Kidney epithelial cell (primary cell): Measurements from ENCODE around the gene SETBP1. TPM values are rescaled to one million over a fixed set of nuclear protein-coding genes. Genes with fewer than 3 reads are reported as not detected.

ENCODE experiments used
- DNase-seq: peaks from one replicate; pipeline ENCODE4 v3.0.0-alpha.2; 2010; ENCODE audit warnings: low read depth
- H3K27me3 ChIP-seq: 2 replicates; pipeline ENCODE4 v1.6.0; 2011; ENCODE audit warnings: low read length; ENCODE audit not compliant: control insufficient read depth, insufficient read depth
- H3K36me3 ChIP-seq: 2 replicates; pipeline ENCODE4 v1.5.1; 2011; ENCODE audit warnings: low read length; ENCODE audit not compliant: control insufficient read depth, insufficient read depth
- H3K4me3 ChIP-seq: 2 replicates; pipeline ENCODE4 v1.5.1; 2011; ENCODE audit warnings: low read depth, mild to moderate bottlenecking, control low read depth, low read length
- total RNA-seq: library from RNA; depleted of rRNA; stranded (reverse); fragments of >200 nt; gene quantifications from 2 replicates; pipeline ENCODE4 v1.2.3, GENCODE V29; 2015
- TF ChIP-seq, protein P1 (sequence below): IDR thresholded peaks from 2 replicates; pipeline ENCODE4 v1.5.1; 2011; ENCODE audit warnings: mild to moderate bottlenecking, moderate library complexity, low read length, control low read depth, inconsistent platforms; ENCODE audit not compliant: insufficient read depth, poor library complexity, severe bottlenecking

Gene SETBP1
- total RNA-seq, 1 donor from 2014 or later = 2.9 TPM

- DNase-seq = no peak
- Histone ChIP-seq H3K36me3 (no peaks in the 10 kb centered on the region), H3K4me3 (no peak overlapping the region), H3K27me3 (no peaks in the 10 kb centered on the region)
- TF ChIP-seq, protein P1, sequence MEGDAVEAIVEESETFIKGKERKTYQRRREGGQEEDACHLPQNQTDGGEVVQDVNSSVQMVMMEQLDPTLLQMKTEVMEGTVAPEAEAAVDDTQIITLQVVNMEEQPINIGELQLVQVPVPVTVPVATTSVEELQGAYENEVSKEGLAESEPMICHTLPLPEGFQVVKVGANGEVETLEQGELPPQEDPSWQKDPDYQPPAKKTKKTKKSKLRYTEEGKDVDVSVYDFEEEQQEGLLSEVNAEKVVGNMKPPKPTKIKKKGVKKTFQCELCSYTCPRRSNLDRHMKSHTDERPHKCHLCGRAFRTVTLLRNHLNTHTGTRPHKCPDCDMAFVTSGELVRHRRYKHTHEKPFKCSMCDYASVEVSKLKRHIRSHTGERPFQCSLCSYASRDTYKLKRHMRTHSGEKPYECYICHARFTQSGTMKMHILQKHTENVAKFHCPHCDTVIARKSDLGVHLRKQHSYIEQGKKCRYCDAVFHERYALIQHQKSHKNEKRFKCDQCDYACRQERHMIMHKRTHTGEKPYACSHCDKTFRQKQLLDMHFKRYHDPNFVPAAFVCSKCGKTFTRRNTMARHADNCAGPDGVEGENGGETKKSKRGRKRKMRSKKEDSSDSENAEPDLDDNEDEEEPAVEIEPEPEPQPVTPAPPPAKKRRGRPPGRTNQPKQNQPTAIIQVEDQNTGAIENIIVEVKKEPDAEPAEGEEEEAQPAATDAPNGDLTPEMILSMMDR = no peak
These were observed 163.8 kb downstream of the SETBP1 start for GRCh38 chr18:44844486-44844885.

GRCh38 chr18:44846450-44846849 lies 165.8 kb downstream of the SETBP1 start:
- H3K4me3 ChIP-seq = no peak overlapping the region
- H3K36me3 ChIP-seq = no peaks in the 10 kb centered on the region
- no peaks in the 10 kb centered on the region for H3K27me3 ChIP-seq
- TF ChIP-seq, protein P1 = no peak
- DNase-seq = no peak

DNA sequence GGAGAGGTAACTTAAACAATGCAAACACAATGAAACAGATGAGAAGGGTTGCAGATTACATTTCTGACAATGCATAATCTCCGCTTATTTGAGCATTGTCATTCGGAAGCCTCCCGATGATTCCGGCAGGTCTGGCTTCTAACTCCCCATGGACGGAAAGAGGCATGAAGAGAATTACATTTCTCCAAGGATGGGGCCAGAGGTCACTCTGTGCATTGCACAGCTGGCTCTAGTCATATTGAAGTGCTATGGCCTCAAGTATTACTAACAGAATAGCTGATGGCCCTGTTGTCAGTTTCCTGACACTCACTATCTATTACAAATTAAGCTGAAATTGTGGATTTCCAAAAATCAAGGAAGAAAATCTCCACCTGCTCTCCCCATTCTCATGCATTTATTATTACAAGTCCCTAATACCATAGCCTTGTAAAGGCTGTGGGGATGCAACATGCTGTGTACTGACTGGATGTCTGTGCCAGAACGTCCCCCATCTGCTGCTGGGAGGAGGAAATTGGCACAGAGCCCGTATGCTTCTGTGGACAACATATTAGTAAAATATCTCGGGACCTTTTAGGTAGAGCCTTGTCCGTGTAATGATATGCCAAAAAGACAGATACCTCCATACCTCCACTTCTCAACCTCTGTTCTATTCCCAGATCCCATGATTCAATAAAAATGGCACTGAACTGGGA lies 168.1 kb downstream of the SETBP1 start:
- TF ChIP-seq, protein P1 = no peak
- H3K4me3 ChIP-seq = no peak overlapping the region
- DNase-seq = no peak
- no peaks in the 10 kb centered on the region for H3K27me3 ChIP-seq
- no peaks in the 10 kb centered on the region for H3K36me3 ChIP-seq

DNA sequence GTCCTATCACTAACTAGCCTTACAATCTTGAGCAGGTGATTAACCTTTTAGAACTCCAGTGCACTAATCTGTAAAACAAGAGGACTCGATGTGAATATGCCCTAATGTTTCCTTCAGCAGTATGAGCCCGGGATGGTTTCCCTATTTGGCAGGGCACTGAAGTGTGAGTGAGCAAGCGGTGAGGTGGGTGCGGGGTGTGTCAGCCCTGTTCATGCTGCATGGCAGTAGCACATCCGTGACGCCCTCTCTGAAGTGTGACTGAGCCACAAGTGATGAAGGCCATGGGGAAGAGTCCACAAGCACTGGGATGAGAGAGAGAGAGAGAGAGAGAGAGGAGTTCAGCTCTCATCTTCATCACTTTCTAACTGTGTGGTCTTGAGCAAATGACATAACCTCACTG lies 168.7 kb downstream of the SETBP1 start:
- DNase-seq = no peak
- TF ChIP-seq, protein P1 = no peak

GRCh38 chr18:44850001-44850400 lies 169.3 kb downstream of the SETBP1 start:
- no peaks in the 10 kb centered on the region for H3K27me3 ChIP-seq
- no peak for DNase-seq
- TF ChIP-seq, protein P1 = no peak
- no peak overlapping the region for H3K4me3 ChIP-seq
- no peaks in the 10 kb centered on the region for H3K36me3 ChIP-seq

More for the DNA sequence above, 168.7 kb downstream of the SETBP1 start:
- H3K36me3 ChIP-seq = no peaks in the 10 kb centered on the region
- H3K4me3 ChIP-seq = no peak overlapping the region
- no peaks in the 10 kb centered on the region for H3K27me3 ChIP-seq

DNA sequence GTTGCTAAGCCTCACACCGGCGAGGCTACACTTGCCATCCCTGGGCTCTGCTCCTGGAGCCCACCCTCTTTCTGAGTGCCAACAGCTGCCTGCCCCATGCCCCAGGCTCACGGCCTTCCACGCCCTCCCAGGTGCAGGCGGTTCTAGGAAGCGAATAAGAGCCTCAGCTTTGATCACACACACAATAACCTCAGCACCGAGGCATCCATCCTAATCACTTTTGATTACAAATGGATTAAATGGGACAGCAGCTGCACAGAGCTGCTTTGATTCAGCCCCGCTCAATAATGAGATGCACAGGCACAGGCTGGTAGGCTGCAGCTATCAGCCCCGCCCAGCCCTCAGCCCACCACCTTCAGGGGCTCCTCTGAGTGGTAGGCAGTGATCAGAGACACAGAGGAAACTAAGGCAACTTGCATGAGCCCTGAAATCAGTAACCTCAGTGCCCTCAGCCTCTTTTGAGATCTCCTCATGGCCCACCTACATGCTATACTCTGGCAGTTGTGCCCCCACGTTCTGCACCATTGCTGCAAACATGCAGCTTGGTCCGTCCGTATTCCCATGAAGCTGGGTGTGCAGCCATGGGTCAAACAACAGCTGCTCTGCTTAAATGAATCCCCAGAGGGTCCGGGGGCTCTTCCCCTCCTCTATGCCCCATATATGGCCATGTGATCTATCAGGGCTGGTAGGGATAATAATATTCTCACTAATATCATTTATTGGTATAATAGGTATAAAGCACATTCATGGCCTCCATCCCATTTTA lies 171.4 kb downstream of the SETBP1 start:
- Histone ChIP-seq H3K27me3 (no peaks in the 10 kb centered on the region), H3K36me3 (no peaks in the 10 kb centered on the region), H3K4me3 (no peak overlapping the region)
- TF ChIP-seq, protein P1 = no peak
- DNase-seq = no peak
